WTC11 (cell line): ENCODE data around the gene MEGF6. TPM values are rescaled to one million over a fixed set of nuclear protein-coding genes. Genes with fewer than 3 reads are reported as not detected.

Experiments
- ATAC-seq: fragments of 200-7000 bp; cut with Tn5 transposase; 2 replicates; pipeline ENCODE4 v1.10.0; 2021; ENCODE audit warnings: mild to moderate bottlenecking, moderate library complexity
- Bru-seq: library from RNA; stranded (reverse); fragments of 400-500 nt; gene quantifications from one replicate; lab custom pipeline; 2021; lab: Mats Ljungman, UMichigan
- CTCF ChIA-PET: fragments of 300-600 bp; sonication (Branson Sonifier 250); formaldehyde crosslinking; loops from one replicate; lab custom pipeline; 2021; ENCODE audit warnings: antibody characterized with exemption; lab: Charles Lee
- POLR2A ChIA-PET: fragments of 350-600 bp; sonication (Branson Sonifier 250); formaldehyde crosslinking; loops from one replicate; lab custom pipeline; 2021; ENCODE audit warnings: antibody characterized with exemption; lab: Charles Lee
- DNase-seq: peaks from one replicate; pipeline ENCODE4 v3.0.0; 2021; ENCODE audit warnings: low spot score
- H3K27ac Mint-ChIP-seq: 2 replicates; pipeline ENCODE4 v1.8.0; 2021; ENCODE audit warnings: mixed read lengths
- H3K27me3 Mint-ChIP-seq: 2 replicates; pipeline ENCODE4 v1.8.0; 2021; ENCODE audit warnings: low read depth, mild to moderate bottlenecking, moderate library complexity, mixed read lengths
- H3K36me3 Mint-ChIP-seq: 2 replicates; pipeline ENCODE4 v1.8.0; 2021; ENCODE audit warnings: mixed read lengths
- H3K4me1 Mint-ChIP-seq: 2 replicates; pipeline ENCODE4 v1.8.0; 2022; ENCODE audit warnings: mixed read lengths
- H3K4me3 Mint-ChIP-seq: 2 replicates; pipeline ENCODE4 v1.8.0; 2021; ENCODE audit warnings: mild to moderate bottlenecking, moderate library complexity, mixed read lengths
- H3K9me3 Mint-ChIP-seq: 2 replicates; pipeline ENCODE4 v1.8.0; 2021; ENCODE audit warnings: mixed read lengths
- CREM ChIP-seq: sonication (generic); formaldehyde crosslinking; IDR thresholded peaks from 2 replicates; pipeline ENCODE4 v1.8.1; 2022; ENCODE audit warnings: mild to moderate bottlenecking, missing genetic modification reagents, moderate library complexity
- FOXK1 ChIP-seq: sonication (generic); formaldehyde crosslinking; IDR thresholded peaks from 2 replicates; pipeline ENCODE4 v1.8.0; 2022; ENCODE audit warnings: mild to moderate bottlenecking, moderate library complexity, missing genetic modification reagents
- FOXP1 ChIP-seq: sonication (generic); formaldehyde crosslinking; IDR thresholded peaks from 2 replicates; pipeline ENCODE4 v1.8.0; 2022; ENCODE audit warnings: missing genetic modification reagents, mild to moderate bottlenecking, moderate library complexity, borderline replicate concordance
- FOXP4 ChIP-seq: sonication (generic); formaldehyde crosslinking; IDR thresholded peaks from 2 replicates; pipeline ENCODE4 v1.8.0; 2022; ENCODE audit warnings: mild to moderate bottlenecking, missing genetic modification reagents
- IRF2 ChIP-seq: sonication (generic); formaldehyde crosslinking; IDR thresholded peaks from 2 replicates; pipeline ENCODE4 v1.8.0; 2022; ENCODE audit warnings: low read depth, missing genetic modification reagents, borderline replicate concordance
- JAZF1 ChIP-seq: fragments of 250-450 bp; sonication (Bioruptor Pico); IDR thresholded peaks from 2 replicates; pipeline ENCODE4 v1.9.0; 2021; ENCODE audit warnings: moderate library complexity, mild to moderate bottlenecking, inconsistent platforms
- OVOL2 ChIP-seq: fragments of 250-450 bp; sonication (Bioruptor Pico); IDR thresholded peaks from 2 replicates; pipeline ENCODE4 v1.9.0; 2021; ENCODE audit warnings: mild to moderate bottlenecking, borderline replicate concordance
- ZNF232 ChIP-seq: sonication (generic); formaldehyde crosslinking; IDR thresholded peaks from 2 replicates; pipeline ENCODE4 v1.8.0; 2022; ENCODE audit warnings: mild to moderate bottlenecking, missing genetic modification reagents
- ZNF423 ChIP-seq: fragments of 250-450 bp; sonication (Bioruptor Pico); IDR thresholded peaks from 2 replicates; pipeline ENCODE4 v2.1.2; 2022; ENCODE audit warnings: mild to moderate bottlenecking, moderate library complexity
- ZNF671 ChIP-seq: fragments of 250-450 bp; sonication (Bioruptor Pico); IDR thresholded peaks from 2 replicates; pipeline ENCODE4 v1.8.0; 2021; ENCODE audit warnings: mild to moderate bottlenecking
- ZSCAN18 ChIP-seq: fragments of 250-450 bp; sonication (Bioruptor Pico); IDR thresholded peaks from 2 replicates; pipeline ENCODE4 v2.1.2; 2022; ENCODE audit warnings: mild to moderate bottlenecking, moderate library complexity
- long read RNA-seq, 3 experiments: library from RNA in 1 of 3; library from capped mRNA in 1 of 3; library from polyadenylated mRNA in 1 of 3; unstranded in 2 of 3; stranded (forward) in 1 of 3; transcript quantifications; one replicate each; pipeline ENCODE4 v2.0.0, GENCODE V29; 2021
- total RNA-seq: library from RNA; stranded (reverse); gene quantifications from 3 replicates; pipeline ENCODE4 v1.2.3, GENCODE V29; 2021
- TF ChIP-seq, protein P1 (sequence below): sonication (generic); formaldehyde crosslinking; IDR thresholded peaks from 2 replicates; pipeline ENCODE4 v1.8.0; 2022; ENCODE audit warnings: mild to moderate bottlenecking, missing genetic modification reagents
- TF ChIP-seq, protein P2 (sequence below): fragments of 250-450 bp; sonication (Bioruptor Pico); IDR thresholded peaks from 2 replicates; pipeline ENCODE4 v1.9.0; 2021; ENCODE audit warnings: mild to moderate bottlenecking, borderline replicate concordance

Gene MEGF6, protein sequence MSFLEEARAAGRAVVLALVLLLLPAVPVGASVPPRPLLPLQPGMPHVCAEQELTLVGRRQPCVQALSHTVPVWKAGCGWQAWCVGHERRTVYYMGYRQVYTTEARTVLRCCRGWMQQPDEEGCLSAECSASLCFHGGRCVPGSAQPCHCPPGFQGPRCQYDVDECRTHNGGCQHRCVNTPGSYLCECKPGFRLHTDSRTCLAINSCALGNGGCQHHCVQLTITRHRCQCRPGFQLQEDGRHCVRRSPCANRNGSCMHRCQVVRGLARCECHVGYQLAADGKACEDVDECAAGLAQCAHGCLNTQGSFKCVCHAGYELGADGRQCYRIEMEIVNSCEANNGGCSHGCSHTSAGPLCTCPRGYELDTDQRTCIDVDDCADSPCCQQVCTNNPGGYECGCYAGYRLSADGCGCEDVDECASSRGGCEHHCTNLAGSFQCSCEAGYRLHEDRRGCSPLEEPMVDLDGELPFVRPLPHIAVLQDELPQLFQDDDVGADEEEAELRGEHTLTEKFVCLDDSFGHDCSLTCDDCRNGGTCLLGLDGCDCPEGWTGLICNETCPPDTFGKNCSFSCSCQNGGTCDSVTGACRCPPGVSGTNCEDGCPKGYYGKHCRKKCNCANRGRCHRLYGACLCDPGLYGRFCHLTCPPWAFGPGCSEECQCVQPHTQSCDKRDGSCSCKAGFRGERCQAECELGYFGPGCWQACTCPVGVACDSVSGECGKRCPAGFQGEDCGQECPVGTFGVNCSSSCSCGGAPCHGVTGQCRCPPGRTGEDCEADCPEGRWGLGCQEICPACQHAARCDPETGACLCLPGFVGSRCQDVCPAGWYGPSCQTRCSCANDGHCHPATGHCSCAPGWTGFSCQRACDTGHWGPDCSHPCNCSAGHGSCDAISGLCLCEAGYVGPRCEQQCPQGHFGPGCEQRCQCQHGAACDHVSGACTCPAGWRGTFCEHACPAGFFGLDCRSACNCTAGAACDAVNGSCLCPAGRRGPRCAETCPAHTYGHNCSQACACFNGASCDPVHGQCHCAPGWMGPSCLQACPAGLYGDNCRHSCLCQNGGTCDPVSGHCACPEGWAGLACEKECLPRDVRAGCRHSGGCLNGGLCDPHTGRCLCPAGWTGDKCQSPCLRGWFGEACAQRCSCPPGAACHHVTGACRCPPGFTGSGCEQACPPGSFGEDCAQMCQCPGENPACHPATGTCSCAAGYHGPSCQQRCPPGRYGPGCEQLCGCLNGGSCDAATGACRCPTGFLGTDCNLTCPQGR (N-terminal part only)
- total RNA-seq (24.9 to 32.4 TPM (median 27.2 TPM) in 3 replicates), Bru-seq, nascent RNA (percentile 41 among the genes with signal in this experiment)
- long read RNA-seq, experiment 1, full-length matches to known transcripts: 2 of 53 reads
- long read RNA-seq, experiment 1, partial matches to known transcripts: 17 of 53 reads
- long read RNA-seq, experiment 1, other reads (novel, unspliced or antisense): 34 of 53 reads
- long read RNA-seq, experiment 2, partial matches to known transcripts: 2 of 7 reads
- long read RNA-seq, experiment 2, other reads (novel, unspliced or antisense): 4 of 7 reads
- long read RNA-seq, experiment 3: 0 reads

DNA sequence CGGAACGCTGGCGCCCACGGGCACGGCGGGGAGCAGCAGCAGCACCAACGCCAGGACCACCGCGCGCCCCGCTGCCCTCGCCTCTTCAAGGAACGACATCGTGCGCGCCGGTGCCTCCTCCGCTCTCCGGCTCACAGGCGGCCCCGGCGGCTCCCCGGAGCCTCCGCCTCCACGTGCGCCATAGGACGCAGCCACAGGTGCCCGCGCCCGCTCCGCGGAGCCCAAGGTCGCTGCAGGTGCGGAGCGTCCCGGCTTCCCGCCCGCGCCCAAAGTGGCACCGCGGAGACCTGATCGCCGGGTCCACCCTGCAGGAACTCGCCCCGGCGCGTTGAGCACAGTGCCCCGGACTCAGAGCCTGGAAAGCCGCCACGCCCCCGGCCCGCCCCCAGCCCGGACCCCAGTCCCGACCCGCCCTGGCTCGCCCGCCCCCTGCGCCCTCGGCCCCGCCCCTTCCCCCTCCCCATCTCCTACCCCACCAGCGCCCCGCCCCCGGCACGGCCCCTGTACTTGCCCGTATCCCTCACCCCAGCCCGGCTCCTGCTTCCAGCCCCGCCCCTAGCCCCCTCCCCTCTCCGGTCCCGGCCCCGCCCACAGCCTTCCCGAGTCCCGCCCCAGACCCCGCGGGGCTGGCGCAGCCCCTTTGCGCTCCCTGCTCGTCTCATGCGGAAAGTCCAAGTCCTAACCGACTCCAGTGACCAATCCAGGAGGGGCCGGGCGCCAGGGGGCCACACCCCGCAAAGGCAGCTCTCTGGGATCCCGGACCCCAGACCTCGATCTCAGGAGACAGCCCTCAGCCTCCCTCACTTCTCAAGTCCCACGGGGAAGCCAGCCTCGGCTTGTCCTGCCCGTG is at the start of gene MEGF6:
Gene MEGF6, minus strand, starts transcription at position 339 of the 850 bp plus-strand sequence. Its CDS starts 240 bp downstream, at position 99.
- CTCF ChIA-PET: interaction anchor here (1.0 to 2.8 kb wide), 6 partner anchors 8 to 158 kb away, joined by 3 to 15 read pairs (median 5); no protein-coding TSS in a partner anchor
- peak; percentile 82 for ATAC-seq
- peak within 1 kb of the TSS; percentile 80 for H3K4me3 Mint-ChIP-seq
- peaks cover 18% of the 10 kb centered on the region for H3K27me3 Mint-ChIP-seq
- H3K9me3 Mint-ChIP-seq: no peaks in the 10 kb centered on the region
- H3K4me1 Mint-ChIP-seq: peaks cover 36% of the 10 kb centered on the region
- no peaks in the 10 kb centered on the region for H3K36me3 Mint-ChIP-seq
- POLR2A ChIA-PET: no interaction called here
- H3K27ac Mint-ChIP-seq: no peak within 1 kb of the TSS
- TF ChIP-seq JAZF1 (CRISPR knock-in tag): no peak
- 0 out of 2 replicates have a peak, but pooled peaks have one; percentile 29 for TF ChIP-seq FOXK1
- peak; percentile 71; the same call in 1 of the 2 replicates for TF ChIP-seq FOXP4 (CRISPR knock-in tag)
- TF ChIP-seq FOXP1 (CRISPR knock-in tag): peak; percentile 15; the same call in 1 of the 2 replicates
- no peak for TF ChIP-seq CREM
- TF ChIP-seq, protein P1, sequence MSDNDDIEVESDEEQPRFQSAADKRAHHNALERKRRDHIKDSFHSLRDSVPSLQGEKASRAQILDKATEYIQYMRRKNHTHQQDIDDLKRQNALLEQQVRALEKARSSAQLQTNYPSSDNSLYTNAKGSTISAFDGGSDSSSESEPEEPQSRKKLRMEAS (CRISPR knock-in tag): peak; percentile 33; the same call in 1 of the 2 replicates
- peak; percentile 97 for DNase-seq

DNA sequence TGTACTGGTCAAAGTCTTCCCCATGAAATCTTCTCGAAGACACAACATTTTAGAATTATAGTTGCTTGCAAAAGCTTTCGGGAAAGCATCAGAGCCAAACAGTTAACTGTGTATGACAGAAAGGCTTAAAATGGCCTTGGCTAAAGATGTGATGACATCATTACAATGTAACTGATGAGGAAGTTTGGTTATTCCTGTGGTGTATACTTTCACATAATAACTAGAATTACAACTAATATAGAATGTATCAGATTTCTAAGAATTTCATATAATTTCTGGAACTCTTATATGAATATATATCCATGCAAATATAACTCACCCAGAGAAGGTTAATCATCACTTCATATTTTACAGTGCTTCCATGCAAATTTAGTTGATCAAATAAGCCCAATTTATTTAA is 49.4 kb upstream of the MEGF6 start:
- Mint-ChIP-seq H3K27me3 (peaks cover 40% of the 10 kb centered on the region), H3K27ac (no peak overlapping the region), H3K9me3 (no peaks in the 10 kb centered on the region)

More for the DNA sequence above, 49.4 kb upstream of the MEGF6 start:
- DNase-seq: no peak
- ChIA-PET POLR2A (no interaction called here), CTCF (no interaction called here)
- no peak overlapping the region for H3K4me3 Mint-ChIP-seq
- H3K4me1 Mint-ChIP-seq: peaks cover 7% of the 10 kb centered on the region
- no peaks in the 10 kb centered on the region for H3K36me3 Mint-ChIP-seq
- no peak for TF ChIP-seq OVOL2 (CRISPR knock-in tag)
- no peak for TF ChIP-seq ZNF232 (CRISPR knock-in tag)
- TF ChIP-seq, protein P2, sequence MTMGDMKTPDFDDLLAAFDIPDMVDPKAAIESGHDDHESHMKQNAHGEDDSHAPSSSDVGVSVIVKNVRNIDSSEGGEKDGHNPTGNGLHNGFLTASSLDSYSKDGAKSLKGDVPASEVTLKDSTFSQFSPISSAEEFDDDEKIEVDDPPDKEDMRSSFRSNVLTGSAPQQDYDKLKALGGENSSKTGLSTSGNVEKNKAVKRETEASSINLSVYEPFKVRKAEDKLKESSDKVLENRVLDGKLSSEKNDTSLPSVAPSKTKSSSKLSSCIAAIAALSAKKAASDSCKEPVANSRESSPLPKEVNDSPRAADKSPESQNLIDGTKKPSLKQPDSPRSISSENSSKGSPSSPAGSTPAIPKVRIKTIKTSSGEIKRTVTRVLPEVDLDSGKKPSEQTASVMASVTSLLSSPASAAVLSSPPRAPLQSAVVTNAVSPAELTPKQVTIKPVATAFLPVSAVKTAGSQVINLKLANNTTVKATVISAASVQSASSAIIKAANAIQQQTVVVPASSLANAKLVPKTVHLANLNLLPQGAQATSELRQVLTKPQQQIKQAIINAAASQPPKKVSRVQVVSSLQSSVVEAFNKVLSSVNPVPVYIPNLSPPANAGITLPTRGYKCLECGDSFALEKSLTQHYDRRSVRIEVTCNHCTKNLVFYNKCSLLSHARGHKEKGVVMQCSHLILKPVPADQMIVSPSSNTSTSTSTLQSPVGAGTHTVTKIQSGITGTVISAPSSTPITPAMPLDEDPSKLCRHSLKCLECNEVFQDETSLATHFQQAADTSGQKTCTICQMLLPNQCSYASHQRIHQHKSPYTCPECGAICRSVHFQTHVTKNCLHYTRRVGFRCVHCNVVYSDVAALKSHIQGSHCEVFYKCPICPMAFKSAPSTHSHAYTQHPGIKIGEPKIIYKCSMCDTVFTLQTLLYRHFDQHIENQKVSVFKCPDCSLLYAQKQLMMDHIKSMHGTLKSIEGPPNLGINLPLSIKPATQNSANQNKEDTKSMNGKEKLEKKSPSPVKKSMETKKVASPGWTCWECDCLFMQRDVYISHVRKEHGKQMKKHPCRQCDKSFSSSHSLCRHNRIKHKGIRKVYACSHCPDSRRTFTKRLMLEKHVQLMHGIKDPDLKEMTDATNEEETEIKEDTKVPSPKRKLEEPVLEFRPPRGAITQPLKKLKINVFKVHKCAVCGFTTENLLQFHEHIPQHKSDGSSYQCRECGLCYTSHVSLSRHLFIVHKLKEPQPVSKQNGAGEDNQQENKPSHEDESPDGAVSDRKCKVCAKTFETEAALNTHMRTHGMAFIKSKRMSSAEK (CRISPR knock-in tag): no peak
- TF ChIP-seq ZNF423 (CRISPR knock-in tag): no peak
- TF ChIP-seq IRF2 (CRISPR knock-in tag): no peak
- no peak for TF ChIP-seq ZNF671 (CRISPR knock-in tag)
- TF ChIP-seq ZSCAN18 (CRISPR knock-in tag): no peak
- ATAC-seq: no peak
